Measurements from ENCODE around the gene CIAO3.

GRCh38 chr16:680967-681745, 59.6 kb downstream of the CIAO3 start:
- no peak for TF ChIP-seq POLR2A (IDR thresholded peaks at IDR 0.05)
- no peak for TF ChIP-seq CTCF (IDR thresholded peaks at IDR 0.05)
